RWPE1 (cell line): Measurements from ENCODE around the gene RTP1.

Source experiments
- CTCF ChIA-PET: fragments of 350-600 bp; sonication (Branson Sonifier 250); formaldehyde crosslinking; extraction: SDS; loops from one replicate; lab custom pipeline; 2021; lab: Yijun Ruan, JAX
- POLR2A ChIA-PET: fragments of 400-600 bp; formaldehyde crosslinking; extraction: SDS; loops from one replicate; lab custom pipeline; 2020; ENCODE audit warnings: antibody characterized with exemption; ENCODE audit not compliant: low non-redundant PET; lab: Yijun Ruan, JAX
- DNase-seq: peaks from one replicate; pipeline ENCODE4 v3.0.0; 2012; ENCODE audit warnings: low spot score
- H3K27ac ChIP-seq: fragments of 450-650 bp; 2 replicates; pipeline ENCODE4 v1.5.1; 2017
- CTCF ChIP-seq: fragments of 450-650 bp; conservative IDR thresholded peaks from 2 replicates; pipeline ENCODE4 v1.5.1; 2017; ENCODE audit warnings: low read depth, mild to moderate bottlenecking

The RTP1 gene

GRCh38 chr3:187242435-187242834 lies 45.1 kb downstream of the RTP1 start:
- POLR2A ChIA-PET, result no interaction called here
- CTCF ChIA-PET, result interaction anchor here (0.7 kb wide), 1 partner anchor 295 kb away, joined by 3 read pairs; no protein-coding TSS in a partner anchor
- TF ChIP-seq CTCF, result no peak
- H3K27ac ChIP-seq, result no peak overlapping the region
- DNase-seq, result no peak

- no peak for DNase-seq
- no peak overlapping the region for H3K27ac ChIP-seq
- no peak for TF ChIP-seq CTCF
- ChIA-PET CTCF (interaction anchor here (0.7 kb wide), 1 partner anchor 908 kb away, joined by 3 read pairs; no protein-coding TSS in a partner anchor), POLR2A (no interaction called here)
Measured at GRCh38 chr3:187242900-187243299, 45.6 kb downstream of the RTP1 start.

- no peak overlapping the region for H3K27ac ChIP-seq
- no peak for TF ChIP-seq CTCF
- DNase-seq, result no peak
- POLR2A ChIA-PET, result no interaction called here
- CTCF ChIA-PET, result no interaction called here
Measured at GRCh38 chr3:187243933-187244524, 46.7 kb downstream of the RTP1 start.

- POLR2A ChIA-PET, result no interaction called here
- no peak for TF ChIP-seq CTCF
- DNase-seq, result no peak
- CTCF ChIA-PET, result interaction anchor here (0.6 to 0.7 kb wide), 2 partner anchors 9 to 1961 kb away, joined by 3 read pairs; no protein-coding TSS in a partner anchor
- no peak overlapping the region for H3K27ac ChIP-seq
Measured at GRCh38 chr3:187247398-187247797, 50.1 kb downstream of the RTP1 start.
